ENCODE results near the gene GCSAML. TPM values are rescaled to one million over a fixed set of nuclear protein-coding genes. Genes with fewer than 3 reads are reported as not detected.

The GCSAML gene
- polyA plus RNA-seq, 1 donor from 2014 or later = not detected

Small RNAs within 50 kb of the gene (small RNA-seq; reads per million reads assigned to genes)
- gene RF00026 = 0 reads per million in 3 experiments

Other genes starting within 250 kb of the GCSAML start
- 23.0 and 25.2 TPM in 2 replicates for gene ZNF496, start 217.3 kb upstream of the GCSAML start, polyA plus RNA-seq
- gene NLRP3, start 133.0 kb upstream of the GCSAML start, polyA plus RNA-seq = 0.36 and 0.82 TPM in 2 replicates
- gene OR2B11, start 91.0 kb upstream of the GCSAML start, polyA plus RNA-seq = not detected in 2 replicates
- not detected in 2 replicates for gene OR2C3, start 12.7 kb upstream of the GCSAML start, polyA plus RNA-seq
- gene OR2G2, start 39.2 kb downstream of the GCSAML start, polyA plus RNA-seq = not detected in 2 replicates
- gene OR2G3, start 56.5 kb downstream of the GCSAML start, polyA plus RNA-seq = not detected in 2 replicates
- not detected in 2 replicates for gene OR13G1, start 130.6 kb downstream of the GCSAML start, polyA plus RNA-seq
- gene OR6F1, start 167.5 kb downstream of the GCSAML start, polyA plus RNA-seq = not detected in 2 replicates
- not detected in 2 replicates for gene OR14K1, start 189.5 kb downstream of the GCSAML start, polyA plus RNA-seq
- gene OR14A2, start 199.0 kb downstream of the GCSAML start, polyA plus RNA-seq = not detected in 2 replicates
- gene OR1C1, start 211.4 kb downstream of the GCSAML start, polyA plus RNA-seq = not detected in 2 replicates

Data from neural cell (in vitro differentiated cells).